Right cardiac atrium (tissue), 5 donors: ENCODE data around the gene DNM3. TPM values are rescaled to one million over a fixed set of nuclear protein-coding genes. Genes with fewer than 3 reads are reported as not detected.
A peak's percentile ranks its signal among the peaks of the same experiment; 100 is the strongest.

ENCODE experiments used
- ATAC-seq, 2 donors: fragments of 200-7000 bp; cut with Tn5 transposase; one replicate each; pipeline versions ENCODE4 v1.8.0 to v1.9.1; 2020; ENCODE audit warnings: moderate library complexity in 2 of 2, mild to moderate bottlenecking in 1 of 2
- DNase-seq, 3 donors: peaks; one replicate each; pipeline ENCODE4 v3.0.0-alpha.2; 2020
- H3K27ac ChIP-seq: one replicate; pipeline ENCODE4 v1.5.1; 2013; ENCODE audit warnings: mild to moderate bottlenecking, low read length, control low read depth, moderate library complexity
- H3K27me3 ChIP-seq: one replicate; pipeline ENCODE4 v1.6.1; 2013; ENCODE audit not compliant: control insufficient read depth, insufficient read depth
- H3K4me1 ChIP-seq: one replicate; pipeline ENCODE4 v1.6.1; 2013; ENCODE audit warnings: low read length; ENCODE audit not compliant: control insufficient read depth, insufficient read depth
- H3K4me3 ChIP-seq: one replicate; pipeline ENCODE4 v1.5.1; 2013; ENCODE audit warnings: low read length, control low read depth
- H3K9me3 ChIP-seq: one replicate; pipeline ENCODE4 v1.6.1; 2013; ENCODE audit warnings: low read length; ENCODE audit not compliant: control insufficient read depth
- WGBS: extraction: QIAGEN DNeasy Blood & Tissue Kit; methylation state at CpG from one replicate; pipeline ENCODE4 v1.1.7; 2013; 5-methylcytosine and 5-hydroxymethylcytosine counted together
- intact Hi-C, 4 donors: fragments of 100-400 bp; cut with DNase I; formaldehyde crosslinking; loops; one replicate each; pipeline versions ENCODE4 v1.11.0 to v1.14.0; 2022 to 2023
- polyA plus RNA-seq: library from polyadenylated mRNA; stranded (reverse); fragments of 200-250 nt; gene quantifications from one replicate; pipeline ENCODE4 v1.2.3, GENCODE V29; 2013
- total RNA-seq, 4 donors: library from RNA; stranded (reverse); fragmentation: NEBNext Ultra II Directional; extraction: Animal tissue kit (Norgen Biotek cat#: 25700); gene quantifications; one replicate each; pipeline ENCODE4 v1.2.1, GENCODE V29; 2021
- donor health status: healthy with polysubstance abuse.
- donor health status: DM: no; HTN: yes; CAD: no.
- donor health status: DM: no; HTN: no; CAD: no.
- donor health status: DM: no; HTN: yes; CAD: no; lungs with severe emphysema.
- donor health status: DM: yes; HTN: yes; CAD: no.

Gene DNM3
- total and polyA plus RNA-seq, 5 donors: 1.5 to 2.2 (median 1.7) TPM

GRCh38 chr1:172325531-172325930 lies 484.2 kb downstream of the DNM3 start:
- DNase-seq: no peak
- Histone ChIP-seq H3K27ac (no peak overlapping the region), H3K9me3 (no peaks in the 10 kb centered on the region), H3K4me3 (no peak overlapping the region), H3K4me1 (peaks cover 1% of the 10 kb centered on the region), H3K27me3 (no peaks in the 10 kb centered on the region)
- intact Hi-C loops: no loop called here
- ATAC-seq: no peak
- 67% methylated on average over 2 of the region's 2 CpGs for WGBS

GRCh38 chr1:172326136-172326535 lies 484.8 kb downstream of the DNM3 start:
- intact Hi-C loops: no loop called here
- no peaks in the 10 kb centered on the region for H3K9me3 ChIP-seq
- no peak overlapping the region for H3K4me3 ChIP-seq
- ATAC-seq (no peak), DNase-seq (no peak)
- H3K4me1 ChIP-seq: no peaks in the 10 kb centered on the region
- no peaks in the 10 kb centered on the region for H3K27me3 ChIP-seq
- H3K27ac ChIP-seq: no peak overlapping the region
- WGBS: 95% methylated on average over 2 of the region's 2 CpGs

DNA sequence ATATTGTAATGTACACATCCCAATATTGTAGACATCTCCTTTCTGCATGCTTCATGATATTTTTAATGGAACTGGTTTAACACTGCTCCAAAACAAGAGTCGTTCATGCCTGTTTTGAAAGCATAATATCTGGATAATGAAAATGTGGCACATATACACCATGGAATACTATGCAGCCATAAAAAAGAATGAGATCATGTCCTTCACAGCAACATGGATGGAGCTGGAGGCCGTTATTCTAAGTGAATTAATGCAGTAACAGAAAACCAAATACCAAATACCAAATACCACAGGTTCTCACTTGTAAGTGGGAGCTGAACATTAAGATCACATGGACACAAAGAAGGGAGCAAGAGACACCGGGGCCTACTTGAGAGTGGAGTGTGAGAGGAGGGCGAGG lies 487.0 kb downstream of the DNM3 start:
- H3K27me3 ChIP-seq: no peaks in the 10 kb centered on the region
- intact Hi-C loops: no loop called here
- no peak overlapping the region for H3K27ac ChIP-seq
- no peak for DNase-seq
- no peak overlapping the region for H3K4me3 ChIP-seq
- WGBS: 90% methylated on average over 4 of the region's 4 CpGs
- ATAC-seq: no peak
- no peaks in the 10 kb centered on the region for H3K4me1 ChIP-seq
- H3K9me3 ChIP-seq: no peaks in the 10 kb centered on the region

GRCh38 chr1:172332230-172332629 lies 490.9 kb downstream of the DNM3 start:
- Histone ChIP-seq H3K9me3 (no peaks in the 10 kb centered on the region), H3K27me3 (no peaks in the 10 kb centered on the region), H3K27ac (no peak overlapping the region), H3K4me3 (no peak overlapping the region), H3K4me1 (no peaks in the 10 kb centered on the region)
- intact Hi-C loops: no loop called here
- WGBS: 95% methylated on average over 4 of the region's 4 CpGs
- DNase-seq: no peak
- no peak for ATAC-seq

GRCh38 chr1:172335377-172335776 lies 494.1 kb downstream of the DNM3 start:
- Histone ChIP-seq H3K27ac (no peak overlapping the region), H3K9me3 (no peaks in the 10 kb centered on the region), H3K4me1 (peaks cover 1% of the 10 kb centered on the region), H3K27me3 (no peaks in the 10 kb centered on the region), H3K4me3 (no peak overlapping the region)
- ATAC-seq: no peak
- no peak for DNase-seq
- intact Hi-C loops: no loop called here

DNA sequence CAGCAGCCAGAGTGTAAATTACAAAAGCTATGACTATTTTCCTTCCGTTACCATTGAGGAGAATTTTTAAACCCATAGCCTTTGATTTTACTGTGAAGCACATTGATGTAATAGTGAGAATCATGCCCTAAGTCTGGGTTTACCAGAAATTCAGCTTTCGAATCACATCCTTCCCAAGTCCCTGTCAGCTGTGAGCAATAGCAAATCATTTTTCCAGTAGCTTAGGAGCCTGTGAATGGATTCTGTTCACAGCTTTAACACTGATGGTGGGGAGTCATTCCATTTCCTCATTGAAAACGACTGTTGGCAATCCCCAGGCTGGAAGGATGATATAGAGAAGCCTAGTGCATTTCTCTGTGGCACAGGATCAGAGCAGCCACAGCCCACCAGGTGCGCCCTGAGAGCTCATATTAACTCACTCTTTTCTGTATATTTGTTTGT lies 497.0 kb downstream of the DNM3 start:
- intact Hi-C loops: no loop called here
- peaks cover 1% of the 10 kb centered on the region for H3K4me1 ChIP-seq
- ATAC-seq (no peak), DNase-seq (no peak)
- no peak overlapping the region for H3K27ac ChIP-seq
- H3K4me3 ChIP-seq: no peak overlapping the region
- H3K27me3 ChIP-seq: no peaks in the 10 kb centered on the region
- 79% methylated on average over 4 of the region's 4 CpGs for WGBS
- no peaks in the 10 kb centered on the region for H3K9me3 ChIP-seq

GRCh38 chr1:172339842-172340241 lies 498.5 kb downstream of the DNM3 start:
- Histone ChIP-seq H3K4me1 (peaks cover 1% of the 10 kb centered on the region), H3K27ac (no peak overlapping the region), H3K9me3 (no peaks in the 10 kb centered on the region), H3K4me3 (no peak overlapping the region), H3K27me3 (no peaks in the 10 kb centered on the region)
- intact Hi-C loops: no loop called here
- no peak for ATAC-seq
- no peak for DNase-seq

- intact Hi-C loops: no loop called here
- no peak overlapping the region for H3K27ac ChIP-seq
- H3K9me3 ChIP-seq: no peaks in the 10 kb centered on the region
- DNase-seq (no peak), ATAC-seq (no peak)
- WGBS: 99% methylated on average over 1 of the region's 1 CpG
- H3K4me1 ChIP-seq: peaks cover 1% of the 10 kb centered on the region
- no peak overlapping the region for H3K4me3 ChIP-seq
- H3K27me3 ChIP-seq: no peaks in the 10 kb centered on the region
Measured at GRCh38 chr1:172340520-172340919, 499.2 kb downstream of the DNM3 start.

DNA sequence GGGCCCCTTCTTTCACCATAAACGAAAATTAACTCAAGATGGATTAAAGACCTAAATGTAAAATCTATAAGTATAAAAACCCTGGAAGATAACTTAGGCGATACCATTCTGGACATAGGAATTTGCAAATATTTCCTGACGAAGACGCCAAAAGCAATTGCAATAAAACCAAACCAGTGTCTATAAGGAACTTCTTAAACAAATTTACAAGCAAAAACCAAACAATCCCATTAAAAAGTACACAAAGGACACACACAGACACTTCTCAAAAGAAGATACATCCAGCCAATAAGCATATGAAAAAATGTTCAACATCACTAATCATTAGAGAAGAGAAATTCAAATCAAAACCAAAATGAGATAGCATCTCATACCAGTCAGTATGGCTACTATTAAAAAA lies 500.4 kb downstream of the DNM3 start:
- intact Hi-C loops: no loop called here
- Histone ChIP-seq H3K4me1 (peaks cover 1% of the 10 kb centered on the region), H3K27me3 (no peaks in the 10 kb centered on the region), H3K4me3 (no peak overlapping the region), H3K9me3 (no peaks in the 10 kb centered on the region), H3K27ac (no peak overlapping the region)
- WGBS: 97% methylated on average over 4 of the region's 4 CpGs
- ATAC-seq (no peak), DNase-seq (no peak)

DNA sequence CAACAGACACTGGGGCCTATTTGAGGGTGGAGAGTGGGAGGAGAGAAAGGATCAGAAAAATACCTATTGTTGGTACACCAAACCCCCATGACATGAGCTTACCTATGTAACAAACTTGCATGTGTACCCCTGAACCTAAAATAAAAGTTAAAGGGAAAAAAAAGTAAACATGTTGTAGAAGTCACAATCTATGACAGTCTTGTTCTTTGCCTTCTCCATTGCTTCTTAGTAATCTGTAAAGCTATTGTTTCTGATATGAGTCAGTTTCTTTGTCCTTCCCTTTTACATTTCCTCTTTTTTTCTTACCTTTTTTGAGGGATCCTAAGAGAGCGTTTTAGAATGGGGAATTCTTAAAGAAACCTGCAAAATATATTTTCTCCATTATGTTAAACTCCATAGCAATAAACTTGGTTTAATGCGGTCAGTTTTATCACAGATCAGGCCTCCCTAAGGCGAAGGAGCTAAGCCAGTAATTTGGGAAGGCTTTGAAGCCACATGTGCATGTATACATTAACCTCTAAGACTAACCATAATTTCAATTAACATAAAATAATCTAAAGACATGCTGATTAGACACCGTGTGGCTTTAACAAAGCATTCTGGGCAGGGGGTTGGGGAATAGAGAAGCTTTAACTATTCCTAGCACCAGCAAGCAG lies 501.4 kb downstream of the DNM3 start:
- Histone ChIP-seq H3K27ac (no peak overlapping the region), H3K4me1 (peaks cover 1% of the 10 kb centered on the region), H3K4me3 (no peak overlapping the region), H3K27me3 (no peaks in the 10 kb centered on the region), H3K9me3 (no peaks in the 10 kb centered on the region)
- ATAC-seq (no peak), DNase-seq (no peak)
- intact Hi-C loops: no loop called here
- 63% methylated on average over 4 of the region's 4 CpGs for WGBS

DNA sequence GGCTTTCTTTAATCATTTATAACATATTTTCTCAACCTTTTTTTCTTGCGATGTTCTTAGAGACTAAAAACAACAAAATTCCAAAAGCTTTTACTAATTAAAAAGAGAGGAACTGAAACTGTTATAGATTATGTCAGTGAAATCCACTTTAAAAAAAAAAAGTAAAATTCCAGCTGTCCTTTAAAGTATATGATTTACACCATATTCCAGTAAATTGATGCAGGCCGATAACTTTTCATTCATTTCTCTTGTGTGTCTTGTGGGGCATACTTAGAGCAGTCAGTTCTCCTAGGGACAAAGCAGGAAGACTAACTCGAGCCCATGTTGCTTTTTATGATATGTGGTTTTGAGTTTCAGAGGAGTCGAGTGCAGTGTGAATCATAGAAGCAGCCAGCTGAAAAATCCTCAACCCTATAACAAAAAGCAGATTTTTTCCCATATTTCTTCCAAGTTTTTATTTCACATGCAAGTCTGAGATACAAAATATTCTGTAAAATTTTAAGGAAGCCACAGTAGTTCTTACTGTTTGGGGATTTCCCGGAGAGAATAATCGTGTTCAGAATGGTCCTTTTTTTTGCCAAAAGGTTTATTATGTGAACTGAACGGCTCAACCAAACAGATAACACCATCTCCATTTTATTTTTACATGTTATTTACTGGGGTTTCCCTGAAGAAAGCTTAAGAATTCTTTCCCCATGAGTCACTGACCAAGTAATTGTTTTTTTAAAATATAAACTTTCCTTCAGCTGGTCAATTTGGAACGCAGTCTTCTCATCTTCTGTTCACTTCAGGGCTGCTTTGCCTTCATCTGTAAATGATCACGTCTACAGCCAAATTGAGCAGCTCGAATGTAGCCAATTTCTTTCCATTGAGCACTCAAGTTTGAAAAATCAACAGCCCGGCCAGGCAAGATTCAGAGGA lies 502.2 kb downstream of the DNM3 start:
- ATAC-seq (peak in 1 of 2 donors; percentile 61), DNase-seq (no peak)
- WGBS: 37% methylated on average over 11 of the region's 11 CpGs
- Histone ChIP-seq H3K27ac (peak overlapping the region; percentile 37), H3K9me3 (no peaks in the 10 kb centered on the region), H3K27me3 (no peaks in the 10 kb centered on the region), H3K4me1 (peaks cover 1% of the 10 kb centered on the region), H3K4me3 (peak overlapping the region; percentile 15)
- intact Hi-C loops: no loop called here
